HepG2 (cell line): ENCODE results near the gene ANG. TPM values are rescaled to one million over a fixed set of nuclear protein-coding genes. Genes with fewer than 3 reads are reported as not detected.

ENCODE experiments used
- BCL6 ChIP-seq: IDR thresholded peaks from 2 replicates; pipeline ENCODE4 v1.6.1; 2016; ENCODE audit warnings: missing genetic modification reagents, missing compliant biosample characterization
- EHMT2 ChIP-seq: fragments of 200-600 bp; sonication (generic); IDR thresholded peaks from 2 replicates; pipeline ENCODE4 v1.7.0; 2017; ENCODE audit warnings: antibody characterized with exemption, low read depth, low read length, borderline replicate concordance
- ELF1 ChIP-seq: sonication (generic); formaldehyde crosslinking; IDR thresholded peaks from 2 replicates; pipeline ENCODE4 v1.4.0; 2020; ENCODE audit warnings: missing genetic modification reagents
- FIP1L1 ChIP-seq: fragments of 200-400 bp; formaldehyde crosslinking; IDR thresholded peaks from 2 replicates; pipeline ENCODE4 v1.6.1; 2018; ENCODE audit warnings: low read depth, mild to moderate bottlenecking, low read length, moderate library complexity, borderline replicate concordance; ENCODE audit not compliant: insufficient read depth
- GABPA ChIP-seq, 2 experiments: IDR thresholded peaks; 2 replicates each; pipeline ENCODE4 v1.6.1; 2011 to 2016; ENCODE audit warnings: low read depth in 2 of 2, low read length in 1 of 2, missing biosample characterization in 1 of 2, missing genetic modification characterization in 1 of 2
- IRF2 ChIP-seq: IDR thresholded peaks from 2 replicates; pipeline ENCODE4 v1.6.1; 2018; ENCODE audit warnings: missing genetic modification reagents, missing compliant biosample characterization
- KMT2A ChIP-seq: sonication (generic); formaldehyde crosslinking; IDR thresholded peaks from 2 replicates; pipeline ENCODE4 v1.4.0; 2020; ENCODE audit warnings: missing genetic modification reagents
- XRCC5 ChIP-seq: fragments of 200-400 bp; formaldehyde crosslinking; optimal IDR thresholded peaks from 2 replicates; pipeline ENCODE3; 2017; ENCODE audit warnings: mild to moderate bottlenecking, low read length
- ZNF256 ChIP-seq: sonication (generic); formaldehyde crosslinking; conservative IDR thresholded peaks from 2 replicates; pipeline ENCODE4 v1.4.0; 2020; ENCODE audit warnings: missing genetic modification reagents
- ZNF329 ChIP-seq: sonication (generic); formaldehyde crosslinking; IDR thresholded peaks from 2 replicates; pipeline ENCODE4 v1.9.0; 2021; ENCODE audit warnings: low read depth, mild to moderate bottlenecking, missing genetic modification reagents
- polyA plus RNA-seq, 8 experiments: library from polyadenylated mRNA; depleted of rRNA in 3 of 8; stranded (reverse) in 7 of 8; unstranded in 1 of 8; fragments of >200 nt; fragmentation: Illumina TruSeq in 4 of 8; extraction: Trizol in 4 of 8; gene quantifications; 2 replicates each; pipeline versions ENCODE4 v1.2.1 to v1.2.3, GENCODE V29; 2011 to 2016; ENCODE audit warnings: low read depth in 4 of 8, missing spikeins in 1 of 8, mixed read lengths in 1 of 8; ENCODE audit not compliant: insufficient read depth in 1 of 8
- total RNA-seq, 5 experiments: library from RNA; depleted of rRNA; stranded (reverse); fragments of >200 nt; fragmentation: Illumina TruSeq; extraction: Trizol; gene quantifications; 2 replicates each; pipeline ENCODE4 v1.2.3, GENCODE V29; 2016; ENCODE audit warnings: low read depth in 1 of 5
- TF ChIP-seq, protein P1 (sequence below): sonication (generic); formaldehyde crosslinking; IDR thresholded peaks from 2 replicates; pipeline ENCODE4 v1.5.0; 2020; ENCODE audit warnings: mild to moderate bottlenecking, missing genetic modification reagents, moderate library complexity
- TF ChIP-seq, protein P2 (sequence below): sonication (generic); formaldehyde crosslinking; IDR thresholded peaks from 2 replicates; pipeline ENCODE4 v1.5.1; 2020; ENCODE audit warnings: missing genetic modification reagents, mild to moderate bottlenecking, borderline replicate concordance
- TF ChIP-seq, protein P3 (sequence below): sonication (generic); formaldehyde crosslinking; conservative IDR thresholded peaks from 2 replicates; pipeline ENCODE4 v1.8.1; 2023; ENCODE audit warnings: missing genetic modification reagents
- TF ChIP-seq, protein P4 (sequence below): sonication (generic); formaldehyde crosslinking; IDR thresholded peaks from 2 replicates; pipeline ENCODE4 v1.4.0; 2020; ENCODE audit warnings: missing genetic modification reagents
- TF ChIP-seq, protein P5 (sequence below): sonication (generic); formaldehyde crosslinking; IDR thresholded peaks from 2 replicates; pipeline ENCODE4 v1.5.1; 2020; ENCODE audit warnings: mild to moderate bottlenecking, missing genetic modification reagents, borderline replicate concordance

Gene ANG
- total and polyA plus RNA-seq, 2 of the 13 experiments (the other 11 are each of a cell fraction or from before 2014, with no cell fraction given): 83.6 to 401 TPM

DNA sequence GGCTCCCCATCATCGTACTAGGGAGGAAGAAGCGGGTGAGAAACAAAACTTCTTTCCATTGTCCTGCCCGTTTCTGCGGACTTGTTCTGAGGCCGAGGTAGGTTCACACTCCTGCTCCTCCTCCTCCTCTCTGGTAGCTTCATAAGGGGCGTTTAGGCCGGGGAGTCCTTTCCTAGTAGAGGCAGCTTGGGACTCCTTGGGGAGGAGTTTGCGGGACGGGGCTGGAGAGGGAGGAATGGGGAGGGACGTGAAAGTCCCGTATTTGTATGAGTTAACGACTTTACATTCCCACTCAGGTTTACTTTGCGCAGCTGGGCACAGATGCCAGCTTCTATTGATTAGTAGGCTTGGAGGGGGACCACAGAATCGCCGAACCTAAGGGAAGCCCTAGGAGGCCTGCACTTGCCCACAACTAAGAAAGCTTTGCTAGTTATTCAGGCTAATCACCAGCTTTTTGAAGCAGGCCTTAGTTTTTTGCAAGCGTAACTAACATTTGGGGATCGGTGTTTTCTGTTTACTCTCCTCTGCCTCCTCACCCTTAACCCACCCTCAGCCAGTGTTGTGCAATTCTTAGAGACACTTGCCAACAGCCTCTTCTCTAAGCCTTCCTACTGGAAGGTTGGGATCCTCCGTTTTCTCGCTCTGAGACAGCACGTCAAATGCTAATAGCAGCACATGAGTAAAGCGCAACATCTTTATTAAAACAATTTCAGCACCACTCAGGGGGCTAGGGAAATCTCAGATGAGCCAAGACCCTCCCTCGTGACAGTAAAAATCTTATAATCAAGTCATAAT, 3.7 kb upstream of the ANG start (continued):
- TF ChIP-seq XRCC5: no peak
- TF ChIP-seq, protein P1, sequence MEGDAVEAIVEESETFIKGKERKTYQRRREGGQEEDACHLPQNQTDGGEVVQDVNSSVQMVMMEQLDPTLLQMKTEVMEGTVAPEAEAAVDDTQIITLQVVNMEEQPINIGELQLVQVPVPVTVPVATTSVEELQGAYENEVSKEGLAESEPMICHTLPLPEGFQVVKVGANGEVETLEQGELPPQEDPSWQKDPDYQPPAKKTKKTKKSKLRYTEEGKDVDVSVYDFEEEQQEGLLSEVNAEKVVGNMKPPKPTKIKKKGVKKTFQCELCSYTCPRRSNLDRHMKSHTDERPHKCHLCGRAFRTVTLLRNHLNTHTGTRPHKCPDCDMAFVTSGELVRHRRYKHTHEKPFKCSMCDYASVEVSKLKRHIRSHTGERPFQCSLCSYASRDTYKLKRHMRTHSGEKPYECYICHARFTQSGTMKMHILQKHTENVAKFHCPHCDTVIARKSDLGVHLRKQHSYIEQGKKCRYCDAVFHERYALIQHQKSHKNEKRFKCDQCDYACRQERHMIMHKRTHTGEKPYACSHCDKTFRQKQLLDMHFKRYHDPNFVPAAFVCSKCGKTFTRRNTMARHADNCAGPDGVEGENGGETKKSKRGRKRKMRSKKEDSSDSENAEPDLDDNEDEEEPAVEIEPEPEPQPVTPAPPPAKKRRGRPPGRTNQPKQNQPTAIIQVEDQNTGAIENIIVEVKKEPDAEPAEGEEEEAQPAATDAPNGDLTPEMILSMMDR (CRISPR knock-in tag): no peak
- TF ChIP-seq KMT2A: no peak
- no peak for TF ChIP-seq IRF2 (CRISPR knock-in tag)
- no peak for TF ChIP-seq GABPA (IDR thresholded peaks at IDR 0.05; ENCODE audit: low read depth, low read length)
- no peak for TF ChIP-seq GABPA (CRISPR knock-in tag; IDR thresholded peaks at IDR 0.05; ENCODE audit: low read depth)
- TF ChIP-seq FIP1L1: no peak; the same call in 1 of the 2 replicates
- TF ChIP-seq ZNF256 (CRISPR knock-in tag): peak; percentile 74; the same call in 1 of the 2 replicates
- TF ChIP-seq ZNF329: 0 out of 2 replicates have a peak, but pooled peaks have one; percentile 35
- TF ChIP-seq, protein P2, sequence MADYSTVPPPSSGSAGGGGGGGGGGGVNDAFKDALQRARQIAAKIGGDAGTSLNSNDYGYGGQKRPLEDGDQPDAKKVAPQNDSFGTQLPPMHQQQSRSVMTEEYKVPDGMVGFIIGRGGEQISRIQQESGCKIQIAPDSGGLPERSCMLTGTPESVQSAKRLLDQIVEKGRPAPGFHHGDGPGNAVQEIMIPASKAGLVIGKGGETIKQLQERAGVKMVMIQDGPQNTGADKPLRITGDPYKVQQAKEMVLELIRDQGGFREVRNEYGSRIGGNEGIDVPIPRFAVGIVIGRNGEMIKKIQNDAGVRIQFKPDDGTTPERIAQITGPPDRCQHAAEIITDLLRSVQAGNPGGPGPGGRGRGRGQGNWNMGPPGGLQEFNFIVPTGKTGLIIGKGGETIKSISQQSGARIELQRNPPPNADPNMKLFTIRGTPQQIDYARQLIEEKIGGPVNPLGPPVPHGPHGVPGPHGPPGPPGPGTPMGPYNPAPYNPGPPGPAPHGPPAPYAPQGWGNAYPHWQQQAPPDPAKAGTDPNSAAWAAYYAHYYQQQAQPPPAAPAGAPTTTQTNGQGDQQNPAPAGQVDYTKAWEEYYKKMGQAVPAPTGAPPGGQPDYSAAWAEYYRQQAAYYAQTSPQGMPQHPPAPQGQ (CRISPR knock-in tag): no peak
- no peak for TF ChIP-seq EHMT2
- peak; percentile 27 for TF ChIP-seq BCL6
- TF ChIP-seq, protein P3, sequence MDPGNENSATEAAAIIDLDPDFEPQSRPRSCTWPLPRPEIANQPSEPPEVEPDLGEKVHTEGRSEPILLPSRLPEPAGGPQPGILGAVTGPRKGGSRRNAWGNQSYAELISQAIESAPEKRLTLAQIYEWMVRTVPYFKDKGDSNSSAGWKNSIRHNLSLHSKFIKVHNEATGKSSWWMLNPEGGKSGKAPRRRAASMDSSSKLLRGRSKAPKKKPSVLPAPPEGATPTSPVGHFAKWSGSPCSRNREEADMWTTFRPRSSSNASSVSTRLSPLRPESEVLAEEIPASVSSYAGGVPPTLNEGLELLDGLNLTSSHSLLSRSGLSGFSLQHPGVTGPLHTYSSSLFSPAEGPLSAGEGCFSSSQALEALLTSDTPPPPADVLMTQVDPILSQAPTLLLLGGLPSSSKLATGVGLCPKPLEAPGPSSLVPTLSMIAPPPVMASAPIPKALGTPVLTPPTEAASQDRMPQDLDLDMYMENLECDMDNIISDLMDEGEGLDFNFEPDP (CRISPR knock-in tag): 0 out of 2 replicates have a peak, but pooled peaks have one; percentile 77
- TF ChIP-seq ELF1 (CRISPR knock-in tag): no peak
- TF ChIP-seq, protein P4, sequence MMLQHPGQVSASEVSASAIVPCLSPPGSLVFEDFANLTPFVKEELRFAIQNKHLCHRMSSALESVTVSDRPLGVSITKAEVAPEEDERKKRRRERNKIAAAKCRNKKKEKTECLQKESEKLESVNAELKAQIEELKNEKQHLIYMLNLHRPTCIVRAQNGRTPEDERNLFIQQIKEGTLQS (CRISPR knock-in tag): no peak
- TF ChIP-seq, protein P5, sequence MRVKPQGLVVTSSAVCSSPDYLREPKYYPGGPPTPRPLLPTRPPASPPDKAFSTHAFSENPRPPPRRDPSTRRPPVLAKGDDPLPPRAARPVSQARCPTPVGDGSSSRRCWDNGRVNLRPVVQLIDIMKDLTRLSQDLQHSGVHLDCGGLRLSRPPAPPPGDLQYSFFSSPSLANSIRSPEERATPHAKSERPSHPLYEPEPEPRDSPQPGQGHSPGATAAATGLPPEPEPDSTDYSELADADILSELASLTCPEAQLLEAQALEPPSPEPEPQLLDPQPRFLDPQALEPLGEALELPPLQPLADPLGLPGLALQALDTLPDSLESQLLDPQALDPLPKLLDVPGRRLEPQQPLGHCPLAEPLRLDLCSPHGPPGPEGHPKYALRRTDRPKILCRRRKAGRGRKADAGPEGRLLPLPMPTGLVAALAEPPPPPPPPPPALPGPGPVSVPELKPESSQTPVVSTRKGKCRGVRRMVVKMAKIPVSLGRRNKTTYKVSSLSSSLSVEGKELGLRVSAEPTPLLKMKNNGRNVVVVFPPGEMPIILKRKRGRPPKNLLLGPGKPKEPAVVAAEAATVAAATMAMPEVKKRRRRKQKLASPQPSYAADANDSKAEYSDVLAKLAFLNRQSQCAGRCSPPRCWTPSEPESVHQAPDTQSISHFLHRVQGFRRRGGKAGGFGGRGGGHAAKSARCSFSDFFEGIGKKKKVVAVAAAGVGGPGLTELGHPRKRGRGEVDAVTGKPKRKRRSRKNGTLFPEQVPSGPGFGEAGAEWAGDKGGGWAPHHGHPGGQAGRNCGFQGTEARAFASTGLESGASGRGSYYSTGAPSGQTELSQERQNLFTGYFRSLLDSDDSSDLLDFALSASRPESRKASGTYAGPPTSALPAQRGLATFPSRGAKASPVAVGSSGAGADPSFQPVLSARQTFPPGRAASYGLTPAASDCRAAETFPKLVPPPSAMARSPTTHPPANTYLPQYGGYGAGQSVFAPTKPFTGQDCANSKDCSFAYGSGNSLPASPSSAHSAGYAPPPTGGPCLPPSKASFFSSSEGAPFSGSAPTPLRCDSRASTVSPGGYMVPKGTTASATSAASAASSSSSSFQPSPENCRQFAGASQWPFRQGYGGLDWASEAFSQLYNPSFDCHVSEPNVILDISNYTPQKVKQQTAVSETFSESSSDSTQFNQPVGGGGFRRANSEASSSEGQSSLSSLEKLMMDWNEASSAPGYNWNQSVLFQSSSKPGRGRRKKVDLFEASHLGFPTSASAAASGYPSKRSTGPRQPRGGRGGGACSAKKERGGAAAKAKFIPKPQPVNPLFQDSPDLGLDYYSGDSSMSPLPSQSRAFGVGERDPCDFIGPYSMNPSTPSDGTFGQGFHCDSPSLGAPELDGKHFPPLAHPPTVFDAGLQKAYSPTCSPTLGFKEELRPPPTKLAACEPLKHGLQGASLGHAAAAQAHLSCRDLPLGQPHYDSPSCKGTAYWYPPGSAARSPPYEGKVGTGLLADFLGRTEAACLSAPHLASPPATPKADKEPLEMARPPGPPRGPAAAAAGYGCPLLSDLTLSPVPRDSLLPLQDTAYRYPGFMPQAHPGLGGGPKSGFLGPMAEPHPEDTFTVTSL (CRISPR knock-in tag): no peak
